M059J (cell line): ENCODE data around the gene ZNF467. TPM values are rescaled to one million over a fixed set of nuclear protein-coding genes. Genes with fewer than 3 reads are reported as not detected.

Source experiments
- DNase-seq: peaks from one replicate; pipeline ENCODE4 v3.0.0-alpha.2; 2012; ENCODE audit warnings: low read depth
- total RNA-seq: library from RNA; depleted of rRNA; stranded (reverse); fragments of >200 nt; shearing (Covaris generic); gene quantifications from 2 replicates; pipeline ENCODE4 v1.2.3, GENCODE V29; 2014

The ZNF467 gene
- total RNA-seq, 1 experiment from 2014 or later: 0.96 TPM

DNA sequence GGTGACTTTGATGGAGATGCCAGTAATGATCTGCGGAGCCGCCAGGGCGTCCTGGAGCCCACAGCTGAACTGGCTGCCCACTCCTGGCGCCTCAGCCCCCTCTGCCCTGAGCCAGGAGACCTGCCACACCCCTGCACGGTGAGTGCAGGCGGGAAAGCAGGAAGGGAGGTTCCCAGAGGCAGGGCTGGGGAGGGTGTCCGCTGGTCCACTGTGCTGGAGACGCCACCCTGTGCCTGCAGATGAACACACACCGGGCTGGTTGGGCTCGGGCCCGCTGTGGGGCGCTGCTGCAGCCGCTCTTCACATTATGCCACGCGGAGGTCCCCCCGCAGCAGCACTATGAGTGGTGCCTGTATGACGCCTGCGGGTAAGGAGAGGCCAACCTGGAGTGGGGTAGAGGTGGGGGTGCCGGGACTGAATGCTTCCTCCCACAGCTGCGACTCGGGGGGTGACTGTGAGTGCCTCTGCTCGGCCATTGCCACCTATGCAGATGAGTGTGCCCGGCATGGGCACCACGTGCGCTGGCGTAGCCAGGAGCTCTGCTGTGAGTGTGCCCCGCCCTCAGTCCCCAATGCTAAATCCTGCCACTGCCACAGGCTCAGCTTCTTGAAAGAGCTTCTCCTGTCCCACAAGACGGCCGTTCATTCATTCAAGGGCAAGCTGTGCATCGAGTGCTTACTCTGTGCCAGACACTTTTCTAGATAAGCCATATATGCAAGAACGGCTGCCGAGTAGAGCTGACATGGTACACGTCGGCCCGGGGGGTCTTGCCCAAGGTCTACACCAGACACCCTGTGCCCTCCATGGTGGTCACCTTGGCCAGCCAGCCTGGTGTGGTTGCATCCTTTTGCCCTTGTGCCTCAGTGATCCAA, 14.3 kb upstream of the ZNF467 start:
- DNase-seq: no peak

DNA sequence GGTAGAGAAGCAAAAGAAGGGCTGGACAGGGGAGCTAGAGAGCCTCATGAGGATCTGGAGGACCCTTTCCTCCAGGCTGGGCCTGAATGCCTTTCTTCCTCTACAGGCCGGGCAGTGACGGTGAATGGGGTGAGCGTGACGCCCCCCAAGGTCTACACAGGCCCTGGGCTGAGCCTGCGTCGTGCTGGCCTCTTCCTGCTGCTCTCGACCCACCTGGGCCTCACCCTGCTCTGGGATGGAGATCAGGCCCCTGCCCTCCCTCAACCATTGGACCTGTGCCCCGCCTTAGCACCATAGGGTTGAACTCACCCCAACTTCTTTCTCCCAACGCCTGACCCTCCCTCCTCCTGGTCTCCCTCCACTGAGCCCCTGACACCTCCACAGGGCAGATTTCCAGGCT, 12.6 kb upstream of the ZNF467 start:
- DNase-seq: no peak

- DNase-seq: no peak
Measured at GRCh38 chr7:149785402-149785801, 12.0 kb upstream of the ZNF467 start.

GRCh38 chr7:149784251-149784608, 10.8 kb upstream of the ZNF467 start:
- no peak for DNase-seq

DNA sequence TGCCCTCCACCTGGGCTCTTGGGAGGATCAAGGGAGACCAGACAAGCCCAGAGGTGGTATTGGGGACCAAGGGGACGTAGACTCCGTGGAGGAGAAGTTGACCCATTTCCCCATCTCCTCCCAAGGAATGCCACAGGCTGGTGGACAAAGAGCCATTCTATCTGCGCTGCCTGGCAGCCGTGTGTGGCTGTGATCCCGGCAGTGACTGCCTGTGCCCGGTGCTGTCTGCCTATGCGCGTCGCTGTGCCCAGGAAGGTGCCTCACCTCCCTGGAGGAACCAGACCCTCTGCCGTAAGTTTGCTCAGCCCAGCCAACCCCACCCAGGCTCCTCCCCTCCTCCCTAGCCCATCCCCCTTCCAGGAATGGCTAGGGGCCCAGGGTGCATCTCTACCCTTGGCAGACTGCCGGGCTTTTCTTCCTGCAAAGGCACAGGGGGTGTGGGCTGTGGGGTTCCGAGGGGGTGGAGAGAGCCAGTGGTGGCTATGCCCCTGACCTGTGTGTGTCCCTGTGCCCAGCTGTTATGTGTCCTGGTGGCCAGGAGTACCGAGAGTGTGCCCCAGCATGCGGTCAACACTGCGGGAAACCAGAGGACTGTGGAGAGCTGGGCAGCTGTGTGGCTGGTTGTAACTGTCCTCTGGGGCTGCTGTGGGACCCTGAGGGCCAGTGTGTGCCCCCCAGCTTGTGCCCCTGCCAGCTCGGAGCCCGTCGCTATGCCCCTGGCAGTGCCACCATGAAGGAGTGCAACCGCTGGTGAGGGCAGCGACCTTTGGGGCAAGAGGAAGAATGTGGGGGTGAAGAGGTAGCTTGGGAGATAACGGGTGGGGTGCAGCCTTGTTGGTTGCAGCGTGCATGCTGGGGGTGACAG, 10.2 kb upstream of the ZNF467 start:
- DNase-seq: no peak

DNA sequence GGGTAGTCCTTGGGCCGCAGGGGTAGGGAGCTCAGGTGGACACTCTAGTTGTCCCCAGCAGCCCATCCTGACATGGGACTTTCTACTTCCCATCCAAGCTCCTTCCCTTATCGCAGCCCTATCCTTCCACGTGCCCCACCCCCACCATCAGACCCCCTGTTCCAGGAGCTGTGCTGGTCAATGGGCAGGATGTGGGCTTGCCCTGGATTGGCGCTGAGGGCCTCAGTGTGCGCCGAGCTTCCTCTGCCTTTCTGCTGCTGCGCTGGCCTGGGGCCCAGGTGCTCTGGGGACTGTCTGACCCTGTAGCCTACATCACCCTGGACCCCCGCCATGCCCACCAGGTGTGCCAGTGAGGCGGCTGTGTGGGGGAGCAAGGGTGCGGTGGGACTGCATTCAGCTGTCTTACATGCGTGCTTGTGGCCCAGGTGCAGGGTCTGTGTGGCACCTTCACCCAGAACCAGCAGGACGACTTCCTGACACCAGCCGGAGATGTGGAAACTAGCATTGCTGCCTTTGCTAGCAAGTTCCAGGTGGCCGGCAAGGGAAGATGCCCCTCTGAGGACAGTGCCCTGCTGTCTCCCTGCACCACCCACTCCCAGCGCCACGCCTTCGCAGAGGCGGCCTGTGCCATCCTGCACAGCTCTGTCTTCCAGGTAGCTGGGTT, 9.4 kb upstream of the ZNF467 start:
- no peak for DNase-seq

DNA sequence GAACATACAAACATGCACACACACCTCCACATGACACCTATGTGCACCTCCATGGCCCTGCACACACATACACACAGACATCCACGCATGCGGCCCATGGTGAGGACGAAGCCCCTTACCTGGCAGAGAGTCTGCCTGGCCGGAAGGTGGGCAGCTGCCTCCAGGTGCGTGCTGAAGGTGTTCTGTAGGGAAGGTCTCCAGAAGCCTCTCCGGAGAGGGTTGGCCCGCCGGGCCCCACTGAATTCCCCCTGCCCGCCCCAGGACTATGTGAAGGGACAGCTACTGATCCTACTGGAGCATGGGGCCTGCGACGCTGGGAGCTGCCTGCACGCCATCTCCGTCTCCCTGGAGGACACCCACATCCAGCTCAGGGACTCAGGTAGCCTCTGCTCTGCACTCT, 8.5 kb upstream of the ZNF467 start:
- no peak for DNase-seq

DNA sequence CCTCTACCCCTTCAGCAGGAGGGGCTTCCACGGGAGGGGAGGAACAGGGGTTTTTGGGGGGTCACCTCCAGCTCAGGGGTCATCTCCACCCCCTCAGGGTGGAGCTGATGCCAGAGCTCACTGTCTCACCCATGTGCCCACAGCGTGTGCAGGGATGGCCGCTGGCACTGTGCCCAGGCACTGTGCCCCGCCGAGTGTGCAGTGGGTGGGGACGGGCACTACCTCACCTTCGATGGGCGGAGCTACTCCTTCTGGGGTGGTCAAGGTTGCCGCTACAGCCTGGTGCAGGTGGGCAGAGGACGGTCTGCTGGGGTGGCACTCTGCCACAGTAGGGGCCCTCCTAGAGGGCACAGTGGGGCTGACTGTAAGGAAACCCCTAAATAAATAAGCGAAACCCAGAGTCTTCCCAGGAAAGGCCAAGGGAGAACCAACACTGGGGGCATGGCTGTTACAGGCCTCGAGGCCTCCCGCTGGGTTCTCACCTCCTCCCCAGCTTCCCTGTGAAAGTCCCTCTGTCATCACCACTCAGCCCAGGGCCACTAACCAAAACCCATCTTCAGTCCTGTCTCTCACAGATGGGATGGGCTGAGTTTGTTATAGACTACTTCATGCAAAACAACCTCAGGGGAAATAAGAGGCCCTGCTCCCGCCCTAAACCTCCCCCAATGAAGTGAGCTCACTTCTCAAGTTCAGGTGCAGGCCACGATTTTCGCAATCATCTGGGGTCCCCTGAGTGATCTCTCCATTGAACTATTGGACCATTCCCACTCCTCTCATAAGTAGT, 7.4 kb upstream of the ZNF467 start:
- DNase-seq: no peak

DNA sequence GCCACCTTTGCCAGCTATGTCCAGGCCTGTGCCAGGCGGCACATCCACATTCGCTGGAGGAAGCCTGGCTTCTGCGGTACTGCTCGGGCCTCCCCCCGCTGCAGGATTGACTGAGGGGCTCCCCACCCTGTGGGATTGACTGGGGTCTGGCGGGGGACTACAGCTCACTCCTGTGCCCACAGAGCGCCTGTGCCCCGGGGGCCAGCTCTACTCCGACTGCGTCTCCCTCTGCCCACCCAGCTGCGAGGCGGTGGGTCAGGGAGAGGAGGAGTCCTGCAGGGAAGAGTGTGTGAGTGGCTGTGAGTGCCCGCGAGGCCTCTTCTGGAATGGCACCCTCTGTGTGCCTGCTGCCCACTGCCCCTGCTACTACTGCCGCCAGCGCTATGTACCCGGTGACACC, 6.7 kb upstream of the ZNF467 start:
- DNase-seq: no peak

DNA sequence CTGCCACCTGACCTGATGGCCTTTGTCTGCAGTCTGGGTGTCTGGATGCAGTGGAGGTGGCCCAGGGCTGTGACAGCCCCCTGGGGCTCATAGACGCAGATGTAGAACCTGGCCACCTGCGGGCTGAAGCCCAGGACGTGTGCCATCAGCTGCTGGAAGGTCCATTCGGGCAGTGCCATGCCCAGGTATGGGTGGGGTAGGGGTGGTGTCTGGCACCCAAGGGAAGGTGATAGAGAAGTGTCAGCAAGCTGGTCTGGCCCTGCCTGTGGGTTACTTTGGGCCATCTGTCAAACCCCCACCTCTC, 6.1 kb upstream of the ZNF467 start:
- no peak for DNase-seq

DNA sequence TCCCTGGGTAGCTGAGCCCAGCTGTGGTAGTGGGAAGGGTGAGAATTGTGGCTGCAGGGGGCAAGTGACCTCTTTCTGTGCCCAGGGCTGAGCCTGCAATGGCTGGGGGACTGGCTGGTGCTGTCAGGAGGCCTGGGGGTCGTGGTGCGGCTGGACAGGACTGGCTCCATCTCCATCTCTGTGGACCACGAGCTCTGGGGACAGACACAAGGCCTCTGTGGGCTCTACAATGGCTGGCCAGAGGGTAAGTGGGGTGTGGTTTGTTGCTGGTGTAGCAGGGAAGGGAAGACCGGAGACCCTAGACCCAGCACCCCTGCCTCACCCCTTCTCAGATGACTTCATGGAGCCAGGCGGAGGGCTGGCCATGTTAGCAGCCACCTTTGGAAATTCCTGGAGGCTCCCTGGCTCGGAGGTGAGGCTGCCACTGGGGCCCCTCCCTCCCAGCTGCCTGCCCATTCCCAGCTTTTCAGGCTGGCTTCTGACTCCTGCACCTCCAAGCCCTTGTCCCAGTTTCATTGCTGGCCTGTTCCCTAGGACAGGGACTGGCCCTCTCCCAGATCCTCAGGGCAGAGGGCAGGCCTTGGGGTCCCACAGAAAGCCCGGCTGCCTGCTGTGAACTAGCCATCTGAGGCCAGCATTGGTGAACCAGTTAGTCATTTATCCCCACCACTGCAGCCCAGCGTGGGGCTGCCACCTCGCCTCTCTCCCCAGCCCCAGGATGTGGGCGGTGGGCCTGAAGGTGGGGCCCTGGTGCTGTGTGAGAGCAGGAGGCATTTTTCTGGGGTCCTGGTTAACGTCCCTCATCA, 5.5 kb upstream of the ZNF467 start:
- DNase-seq: no peak

GRCh38 chr7:149778327-149778637, 4.9 kb upstream of the ZNF467 start:
- no peak for DNase-seq

DNA sequence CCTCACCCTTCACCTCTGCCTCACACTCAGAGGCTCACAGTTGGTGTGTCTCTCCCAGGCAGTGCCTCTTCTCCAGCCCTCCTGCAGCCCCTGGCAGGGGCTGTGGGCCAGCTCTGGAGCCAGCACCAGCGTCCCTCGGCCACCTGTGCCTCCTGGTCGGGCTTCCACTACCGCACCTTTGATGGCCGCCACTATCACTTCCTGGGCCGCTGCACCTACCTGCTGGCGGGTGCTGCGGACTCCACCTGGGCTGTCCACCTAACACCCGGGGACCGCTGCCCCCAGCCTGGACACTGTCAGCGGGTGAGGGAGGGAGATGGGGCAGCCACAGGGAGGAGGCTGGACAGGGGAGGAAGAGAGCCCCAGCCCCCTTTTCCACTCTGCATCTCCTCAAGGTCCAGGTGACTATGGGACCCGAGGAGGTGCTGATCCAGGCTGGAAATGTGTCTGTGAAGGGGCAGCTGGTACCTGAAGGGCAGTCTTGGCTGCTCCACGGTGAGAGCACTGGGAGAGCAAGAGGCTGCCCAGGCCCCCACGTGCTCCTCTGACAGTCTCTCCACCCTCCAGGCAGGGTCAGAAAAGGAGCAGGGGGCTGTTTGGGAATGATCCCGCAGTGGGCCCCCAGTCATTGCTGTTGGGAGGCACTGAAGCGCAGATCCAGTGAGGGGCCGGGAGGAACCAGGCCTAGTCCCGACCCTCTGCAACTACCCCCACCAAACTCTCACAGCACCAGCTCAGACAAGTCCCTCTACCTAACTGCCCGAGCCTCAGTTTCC, 4.4 kb upstream of the ZNF467 start:
- no peak for DNase-seq

- DNase-seq: no peak
Measured at GRCh38 chr7:149776848-149777407, 3.5 kb upstream of the ZNF467 start.

GRCh38 chr7:149776289-149776688, 2.9 kb upstream of the ZNF467 start:
- DNase-seq: peak; percentile 65

DNA sequence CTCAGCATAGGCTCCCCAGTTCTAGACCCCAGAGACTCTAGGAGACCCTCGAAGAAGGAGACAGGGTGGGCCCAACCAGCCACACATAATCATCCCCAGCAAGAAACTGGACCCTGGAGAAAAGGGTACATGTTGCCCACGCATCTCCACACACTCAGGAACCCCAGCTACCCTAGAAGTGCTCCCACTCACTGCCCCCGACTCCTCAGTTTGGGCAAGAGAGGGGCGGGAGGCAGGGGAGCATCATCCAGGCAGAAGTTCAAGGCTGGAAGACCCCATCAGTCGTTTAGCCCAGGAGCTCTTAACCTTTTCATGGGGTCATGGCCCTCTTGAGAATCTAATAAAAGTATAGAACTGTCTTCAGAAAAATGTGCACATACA, 1.8 kb upstream of the ZNF467 start:
- no peak for DNase-seq

GRCh38 chr7:149774237-149775175, 1.1 kb upstream of the ZNF467 start:
- no peak for DNase-seq

DNA sequence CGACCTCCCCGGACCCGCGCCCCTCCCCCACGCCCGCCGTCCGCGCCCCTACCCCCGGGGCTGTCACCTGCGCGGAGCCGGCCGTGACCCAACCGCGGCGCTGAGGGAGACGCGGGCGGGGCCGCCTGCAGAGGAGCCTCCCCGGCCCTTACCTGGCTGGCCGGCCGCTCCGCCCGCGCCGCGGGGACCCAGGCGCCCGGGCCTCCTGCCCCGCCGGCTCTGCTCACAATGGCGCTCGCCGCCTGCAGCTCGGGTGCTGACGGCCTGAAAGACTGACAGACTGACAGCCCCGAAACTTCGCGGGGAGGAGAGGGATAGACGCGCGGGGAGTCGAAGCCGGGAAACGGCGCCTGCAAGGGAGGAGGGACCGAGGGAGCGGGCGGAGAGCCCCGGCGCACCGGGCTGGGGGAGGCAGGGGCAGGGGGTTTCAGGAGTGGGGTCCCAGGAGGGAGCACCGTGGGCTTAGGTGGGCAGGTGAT, 393 bp downstream of the ZNF467 start:
- DNase-seq: peak; percentile 11
